ENCODE measurements around the gene DKC1. TPM values are rescaled to one million over a fixed set of nuclear protein-coding genes. Genes with fewer than 3 reads are reported as not detected.
"Not testable (repeated sequence)": the region's sequence is repeated elsewhere in the genome, so short reads cannot be mapped to it uniquely, and the experiment has no call there.

Gene DKC1
- polyA plus RNA-seq, 1 donor, result 32.9 TPM

GRCh38 chrX:154819771-154820341 lies 57.2 kb downstream of the DKC1 start:
- DNase-seq, result no peak

- no peak for DNase-seq
Observed at GRCh38 chrX:154821523-154821922, 58.9 kb downstream of the DKC1 start.

- no peak for DNase-seq
Observed at GRCh38 chrX:154822029-154822428, 59.4 kb downstream of the DKC1 start.

GRCh38 chrX:154824638-154825037 lies 62.0 kb downstream of the DKC1 start:
- DNase-seq, result no peak

- DNase-seq, result not testable (repeated sequence)
Observed at GRCh38 chrX:154825586-154825985, 62.9 kb downstream of the DKC1 start.

Other genes with a start within 250 kb of the DKC1 start
- 33.9 TPM for gene FAM3A, start 246.6 kb upstream of the DKC1 start, polyA plus RNA-seq (ENCODE audit: insufficient read length)
- 12.3 TPM for gene G6PD, start 216.0 kb upstream of the DKC1 start, polyA plus RNA-seq (ENCODE audit: insufficient read length)
- 14.4 TPM for gene IKBKG, start 215.2 kb upstream of the DKC1 start, polyA plus RNA-seq (ENCODE audit: insufficient read length)
- gene CTAG1A, start 177.7 kb upstream of the DKC1 start, polyA plus RNA-seq (ENCODE audit: insufficient read length), result not detected
- not detected for gene CTAG1B, start 143.6 kb upstream of the DKC1 start, polyA plus RNA-seq (ENCODE audit: insufficient read length)
- gene CTAG2, start 109.3 kb upstream of the DKC1 start, polyA plus RNA-seq (ENCODE audit: insufficient read length), result not detected
- gene GAB3, start 11.8 kb upstream of the DKC1 start, polyA plus RNA-seq (ENCODE audit: insufficient read length), result 5.2 TPM
- 20.7 TPM for gene MPP1, start 42.6 kb downstream of the DKC1 start, polyA plus RNA-seq (ENCODE audit: insufficient read length)
- gene SMIM9, start 71.8 kb downstream of the DKC1 start, polyA plus RNA-seq (ENCODE audit: insufficient read length), result not detected
- gene F8A1, start 123.5 kb downstream of the DKC1 start, polyA plus RNA-seq (ENCODE audit: insufficient read length), result 9.6 TPM

Data from hindlimb muscle (tissue), 1 donor.